Lung (tissue), 12 donors: ENCODE data around the gene RPL4. TPM values are rescaled to one million over a fixed set of nuclear protein-coding genes. Genes with fewer than 3 reads are reported as not detected.
"Not testable (repeated sequence)": the region's sequence is repeated elsewhere in the genome, so short reads cannot be mapped to it uniquely, and the experiment has no call there.

Experiments
- ATAC-seq: fragments of 200-7000 bp; cut with Tn5 transposase; one replicate; pipeline ENCODE4 v1.9.1; 2020; ENCODE audit warnings: moderate number of reproducible peaks; ENCODE audit not compliant: insufficient read depth, low FRiP score
- DNase-seq, 3 donors: peaks; one replicate each; pipeline ENCODE4 v3.0.0-alpha.2; 2013 to 2017
- H3K27ac ChIP-seq, 2 donors: one replicate each; pipeline ENCODE4 v1.5.1; 2013; ENCODE audit warnings: mild to moderate bottlenecking in 2 of 2, moderate library complexity in 2 of 2, control low read depth in 1 of 2, inconsistent platforms in 1 of 2, low read depth in 1 of 2, low read length in 1 of 2
- H3K27me3 ChIP-seq, 3 donors: one replicate each; pipeline ENCODE4 v1.5.1; 2013; ENCODE audit warnings: low read length in 2 of 3; ENCODE audit not compliant: control insufficient read depth in 3 of 3, insufficient read depth in 3 of 3
- H3K36me3 ChIP-seq, 4 donors: one replicate each; pipeline ENCODE4 v1.5.1; 2013; ENCODE audit warnings: low read length in 4 of 4, mild to moderate bottlenecking in 1 of 4, moderate library complexity in 1 of 4; ENCODE audit not compliant: control insufficient read depth in 4 of 4, insufficient read depth in 4 of 4
- H3K4me1 ChIP-seq, 5 donors: one replicate each; pipeline ENCODE4 v1.5.1; 2013; ENCODE audit warnings: low read length in 5 of 5, mild to moderate bottlenecking in 2 of 5, moderate library complexity in 1 of 5; ENCODE audit not compliant: control insufficient read depth in 5 of 5, insufficient read depth in 5 of 5
- H3K4me3 ChIP-seq: one replicate; pipeline ENCODE4 v1.5.1; 2013; ENCODE audit warnings: mild to moderate bottlenecking, control low read depth, moderate library complexity
- H3K9ac ChIP-seq, 2 donors: one replicate each; pipeline ENCODE4 v1.5.1; 2013; ENCODE audit warnings: low read length in 2 of 2, control low read depth in 1 of 2; ENCODE audit not compliant: insufficient read depth in 1 of 2
- H3K9me3 ChIP-seq, 4 donors: one replicate each; pipeline ENCODE4 v1.5.1; 2013; ENCODE audit warnings: low read length in 3 of 4, mild to moderate bottlenecking in 1 of 4, moderate library complexity in 1 of 4; ENCODE audit not compliant: control insufficient read depth in 4 of 4, insufficient read depth in 3 of 4
- CTCF ChIP-seq: IDR thresholded peaks from 2 replicates; pipeline ENCODE4 v1.5.1; 2012; ENCODE audit warnings: mild to moderate bottlenecking; ENCODE audit errors: control extremely low read depth, extremely low read depth
- WGBS, 2 donors: extraction: QIAGEN DNeasy Blood & Tissue Kit; methylation state at CpG; one replicate each; pipeline ENCODE4 v1.1.7; 2013; 5-methylcytosine and 5-hydroxymethylcytosine counted together
- polyA plus RNA-seq, 2 donors: library from polyadenylated mRNA; stranded (reverse); fragments of 200-250 nt; gene quantifications; one replicate each; pipeline ENCODE4 v1.2.1, GENCODE V29; 2013
- total RNA-seq, 2 donors: library from RNA; depleted of rRNA in 1 of 2; stranded (reverse); fragments of >200 nt in 1 of 2; gene quantifications; one replicate each; pipeline ENCODE4 v1.2.1, GENCODE V29; 2014 to 2021
- donor health status: control.
- donor health status: control.
- donor health status: Bipolar disorder and iron deficiency.
- donor health status: healthy.
- donor health status: DM: yes; HTN: yes; CAD: no.

Gene RPL4
- total and polyA plus RNA-seq, 4 donors: 1,560 to 2,503 (median 2,434) TPM

- H3K27me3 ChIP-seq: no peaks in the 10 kb centered on the region
- no peak overlapping the region for H3K4me3 ChIP-seq
- H3K27ac ChIP-seq: no peak overlapping the region
- no peaks in the 10 kb centered on the region for H3K36me3 ChIP-seq
- TF ChIP-seq CTCF: no peak
- no peaks in the 10 kb centered on the region for H3K9me3 ChIP-seq
- no peak for ATAC-seq
- H3K9ac ChIP-seq: no peak overlapping the region
- peak; percentile 31 to 62 (median 51) for DNase-seq
- 41 to 63% methylated on average over 8 of the region's 8 CpGs for WGBS, 2 donors
- peaks cover 0 to 10% (median 0%) of the 10 kb centered on the region in 5 donors for H3K4me1 ChIP-seq
Observed at GRCh38 chr15:66472176-66472999, 32.3 kb downstream of the RPL4 start.

- H3K36me3 ChIP-seq, H3K9me3 ChIP-seq, H3K9ac ChIP-seq, DNase-seq, H3K4me1 ChIP-seq, H3K27ac ChIP-seq, H3K27me3 ChIP-seq, H3K4me3 ChIP-seq, ATAC-seq: not testable (repeated sequence)
- WGBS, 2 donors: 88 to 91% methylated on average over 4 of the region's 4 CpGs
Observed at GRCh38 chr15:66470825-66471224, 33.8 kb downstream of the RPL4 start.

- H3K4me1 ChIP-seq, ATAC-seq, H3K27me3 ChIP-seq, H3K4me3 ChIP-seq, DNase-seq, H3K9me3 ChIP-seq, H3K36me3 ChIP-seq, H3K27ac ChIP-seq, H3K9ac ChIP-seq: not testable (repeated sequence)
- 97 to 98% methylated on average over 11 of the region's 11 CpGs for WGBS, 2 donors
Observed at GRCh38 chr15:66467162-66468040, 37.3 kb downstream of the RPL4 start.

- H3K36me3 ChIP-seq, ATAC-seq, H3K9ac ChIP-seq, H3K4me3 ChIP-seq, H3K4me1 ChIP-seq, H3K27me3 ChIP-seq, H3K27ac ChIP-seq, H3K9me3 ChIP-seq, DNase-seq: not testable (repeated sequence)
- WGBS, 2 donors: 92% methylated on average over 6 of the region's 6 CpGs
Observed at GRCh38 chr15:66465294-66465693, 39.4 kb downstream of the RPL4 start.
